ENCODE results near the gene PIAS1.
A peak's percentile ranks its signal among the peaks of the same experiment; 100 is the strongest.
"Not testable (repeated sequence)": the region's sequence is repeated elsewhere in the genome, so short reads cannot be mapped to it uniquely, and the experiment has no call there.

The PIAS1 gene

GRCh38 chr15:68218847-68219798 lies 165.0 kb downstream of the PIAS1 start:
- peak; percentile 2 for DNase-seq (ENCODE audit: low spot score)

DNA sequence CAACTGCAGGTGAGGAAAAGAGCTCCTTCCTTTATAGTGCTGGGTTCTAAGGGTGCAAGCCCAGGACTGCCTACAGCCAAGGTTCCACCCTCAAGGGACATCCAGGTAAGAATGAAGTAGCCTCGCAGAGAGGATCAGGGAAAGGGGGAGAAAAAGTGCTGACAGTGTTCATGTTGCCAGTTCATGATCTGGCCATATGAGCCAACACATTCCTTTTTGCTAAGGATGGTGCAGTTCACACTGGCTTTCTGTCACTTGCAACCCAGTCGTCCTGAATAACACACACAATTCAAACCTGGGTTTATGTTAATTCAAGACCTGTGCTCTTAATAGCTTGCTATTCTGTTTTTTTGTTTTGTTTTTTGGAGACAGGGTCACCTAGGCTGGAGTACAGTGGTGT lies 166.4 kb downstream of the PIAS1 start:
- DNase-seq (ENCODE audit: low spot score) = peak; percentile 1

GRCh38 chr15:68220967-68221366 lies 166.9 kb downstream of the PIAS1 start:
- no peak for DNase-seq (ENCODE audit: low spot score)

GRCh38 chr15:68221530-68222431 lies 167.7 kb downstream of the PIAS1 start:
- not testable (repeated sequence) for DNase-seq (ENCODE audit: low spot score)

DNA sequence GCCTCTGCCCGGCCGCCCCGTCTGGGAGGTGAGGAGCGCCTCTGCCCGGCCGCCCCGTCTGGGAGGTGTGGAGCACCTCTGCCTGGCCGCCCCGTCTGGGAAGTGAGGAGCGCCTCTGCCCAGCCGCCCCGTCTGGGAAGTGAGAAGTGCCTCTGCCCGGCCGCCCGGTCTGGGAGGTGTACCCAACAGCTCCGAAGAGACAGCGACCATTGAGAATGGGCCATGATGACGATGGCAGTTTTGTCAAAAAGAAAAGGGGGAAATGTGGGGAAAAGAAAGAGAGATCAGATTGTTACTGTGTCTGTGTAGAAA lies 168.3 kb downstream of the PIAS1 start:
- DNase-seq (ENCODE audit: low spot score) = not testable (repeated sequence)

GRCh38 chr15:68223171-68223570 lies 169.1 kb downstream of the PIAS1 start:
- no peak for DNase-seq (ENCODE audit: low spot score)

- DNase-seq (ENCODE audit: low spot score) = no peak
Measured at GRCh38 chr15:68224108-68224507, 170.0 kb downstream of the PIAS1 start.

- DNase-seq (ENCODE audit: low spot score) = no peak
Measured at GRCh38 chr15:68224546-68225250, 170.6 kb downstream of the PIAS1 start.

DNA sequence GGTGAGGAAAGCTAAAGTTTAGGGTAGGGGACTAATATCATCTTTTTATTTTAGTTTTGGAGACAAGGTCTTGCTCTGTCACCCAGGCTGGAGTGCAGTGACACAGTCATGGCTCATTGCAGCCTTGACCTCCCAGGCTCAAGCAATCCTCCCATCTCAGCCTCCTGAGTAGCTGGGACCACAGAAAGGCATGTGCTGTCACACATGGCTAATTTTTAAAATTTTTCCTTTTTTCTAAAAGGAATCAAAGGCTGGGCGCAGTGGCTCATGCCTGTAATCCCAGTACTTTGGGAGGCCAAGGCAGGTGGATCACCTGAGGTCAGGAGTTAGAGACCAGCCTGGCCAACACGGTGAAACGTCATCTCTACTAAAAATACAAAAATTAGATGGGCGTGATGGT lies 171.3 kb downstream of the PIAS1 start:
- DNase-seq (ENCODE audit: low spot score) = not testable (repeated sequence)

- no peak for DNase-seq (ENCODE audit: low spot score)
Measured at GRCh38 chr15:68227643-68228142, 173.6 kb downstream of the PIAS1 start.

DNA sequence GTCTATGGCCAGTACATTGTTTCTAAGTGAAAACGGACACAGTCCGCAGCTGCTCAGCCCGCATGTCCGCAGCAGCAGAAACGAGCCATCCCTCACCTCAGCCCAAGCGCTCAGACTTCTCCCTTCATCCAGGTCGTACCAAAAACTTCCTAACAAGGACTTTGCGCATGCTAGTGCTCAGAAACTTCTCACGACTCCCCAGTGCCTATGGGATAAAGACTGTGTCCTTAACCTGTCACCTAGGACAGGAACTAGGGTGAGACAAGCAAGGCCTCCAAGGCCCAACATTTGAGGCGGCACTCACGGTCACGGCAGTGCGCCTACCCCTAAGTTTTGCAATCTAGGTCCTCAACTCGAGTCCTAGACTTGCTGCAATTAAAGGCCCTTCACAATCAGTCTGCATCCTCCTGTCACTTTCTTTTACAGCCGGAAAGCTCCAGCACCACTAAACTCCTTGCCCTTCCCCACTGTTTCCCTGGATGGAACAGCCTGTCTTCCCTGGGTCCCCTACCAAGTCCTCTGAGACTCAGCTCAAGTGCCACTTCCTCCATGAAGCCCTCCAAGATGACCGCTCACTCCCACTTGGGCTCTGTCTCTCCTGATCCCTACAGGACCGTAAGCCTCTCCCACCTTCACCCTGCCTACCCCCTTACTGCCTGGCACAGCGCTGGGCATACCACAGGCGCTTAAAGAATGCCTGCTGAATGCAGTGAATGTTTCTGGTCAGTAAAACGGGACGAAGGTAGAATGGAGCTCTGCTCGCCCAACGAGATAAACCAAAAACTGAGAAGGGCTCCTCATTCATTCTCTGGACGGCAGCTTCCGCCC lies 174.2 kb downstream of the PIAS1 start:
- peak; percentile 35 for DNase-seq (ENCODE audit: low spot score)

DNA sequence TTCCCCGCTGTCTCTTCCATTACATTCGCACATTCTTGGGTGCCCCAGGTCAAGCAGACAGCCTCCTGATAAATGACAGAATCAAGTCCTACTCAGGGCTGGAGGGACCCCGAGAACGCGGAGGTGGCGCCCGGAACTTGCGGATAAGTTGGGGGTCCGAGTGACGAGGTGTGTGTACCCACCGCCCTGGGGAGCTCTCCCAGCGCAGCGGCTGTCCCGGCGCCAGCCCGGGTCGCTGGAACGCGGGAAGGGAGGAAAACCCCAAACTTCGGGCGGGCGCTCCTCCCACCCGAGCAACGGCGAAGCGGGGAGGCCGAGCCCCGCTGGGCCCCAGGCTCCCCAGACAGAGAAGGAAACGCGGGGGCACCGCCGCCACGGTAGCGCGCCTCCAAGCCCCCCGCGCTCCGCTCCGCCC lies 174.9 kb downstream of the PIAS1 start:
- DNase-seq (ENCODE audit: low spot score) = no peak

DNA sequence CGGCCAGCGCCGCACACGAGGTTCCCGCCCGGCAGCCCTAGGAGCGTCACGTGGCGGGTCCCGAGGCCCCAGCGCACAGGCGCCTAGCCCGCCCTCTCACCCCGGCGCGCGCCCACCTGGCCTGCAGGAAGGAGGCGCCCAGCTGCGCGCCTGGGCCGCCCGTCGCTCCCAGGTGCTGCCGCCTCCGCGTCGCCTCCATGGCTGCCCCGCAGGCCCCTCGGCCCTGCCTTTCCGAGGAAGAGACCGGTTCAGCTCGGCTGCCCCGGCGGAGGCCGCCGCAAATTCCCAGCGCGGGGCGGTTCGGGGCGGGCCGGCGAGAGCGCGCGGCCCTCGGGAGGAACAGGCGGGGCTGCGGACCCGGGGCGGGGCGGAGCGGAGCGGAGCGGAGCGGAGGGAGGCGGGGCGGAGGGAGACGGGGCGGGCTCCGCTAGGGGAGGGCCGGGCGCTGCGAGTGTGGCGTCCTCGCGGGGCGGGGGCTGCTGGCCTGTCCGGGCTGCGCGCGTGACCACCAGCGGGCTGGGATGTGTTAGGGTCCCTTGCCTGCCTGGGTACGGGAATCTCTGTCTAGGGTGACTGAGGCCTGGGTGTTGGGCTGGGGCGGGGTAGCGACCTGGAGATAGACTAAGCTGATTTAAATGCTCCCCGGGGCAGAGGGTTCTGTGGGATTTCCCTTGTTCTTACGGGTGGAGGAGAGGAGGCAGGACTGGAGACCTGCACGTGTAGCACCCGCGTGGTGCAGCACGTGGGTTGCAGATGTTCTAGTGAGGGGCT lies 175.5 kb downstream of the PIAS1 start, which contains the start of gene CLN6:
Gene CLN6 (minus strand): TSS at position 343 of the 771 bp plus-strand sequence. CDS start 144 bp downstream, at position 199.
- DNase-seq (ENCODE audit: low spot score) = peak; percentile 98

DNA sequence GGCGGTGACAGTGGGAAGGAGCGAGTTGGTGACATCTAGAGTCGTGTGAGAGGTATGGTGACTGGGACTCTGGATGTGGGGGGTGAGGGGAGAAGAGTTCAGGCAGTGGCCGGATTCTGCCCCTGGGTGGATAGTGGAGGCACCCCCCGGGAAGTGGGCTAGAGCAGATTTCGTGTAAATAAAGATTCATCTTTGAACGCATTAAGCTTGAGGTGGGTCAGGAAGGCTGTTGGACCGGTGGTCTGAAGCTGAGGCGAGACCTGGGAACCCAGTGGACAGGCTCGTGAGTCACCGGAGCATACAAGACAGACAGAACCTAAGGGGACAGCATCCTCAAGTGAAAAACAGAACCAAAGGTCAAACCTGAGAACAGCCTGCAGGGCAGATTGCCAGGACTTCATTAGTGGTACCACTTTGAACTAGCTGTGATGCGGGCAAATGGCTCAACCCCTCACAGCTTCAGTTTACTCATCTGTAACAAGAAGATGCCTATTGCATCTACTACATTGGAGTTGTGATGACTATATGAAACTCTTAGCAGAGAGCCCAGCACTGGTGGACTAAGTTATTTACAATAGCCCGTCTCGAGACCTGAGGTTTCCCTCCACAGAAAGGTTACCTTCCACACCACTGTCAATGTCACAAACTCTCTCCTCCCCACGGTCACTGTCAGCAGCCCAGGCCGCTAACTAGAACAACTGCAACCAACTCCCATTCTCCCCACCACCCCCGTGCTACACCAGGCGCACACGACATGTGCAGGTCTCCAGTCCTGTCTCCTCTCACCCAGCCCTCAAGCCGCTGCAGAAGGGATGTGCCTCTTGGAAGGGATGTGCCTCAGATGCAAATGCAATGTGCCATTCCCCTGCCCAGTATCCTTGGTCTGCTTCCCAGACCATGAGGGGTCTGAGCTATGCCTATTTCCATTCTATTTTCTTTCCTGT lies 176.3 kb downstream of the PIAS1 start:
- DNase-seq (ENCODE audit: low spot score) = no peak

DNA sequence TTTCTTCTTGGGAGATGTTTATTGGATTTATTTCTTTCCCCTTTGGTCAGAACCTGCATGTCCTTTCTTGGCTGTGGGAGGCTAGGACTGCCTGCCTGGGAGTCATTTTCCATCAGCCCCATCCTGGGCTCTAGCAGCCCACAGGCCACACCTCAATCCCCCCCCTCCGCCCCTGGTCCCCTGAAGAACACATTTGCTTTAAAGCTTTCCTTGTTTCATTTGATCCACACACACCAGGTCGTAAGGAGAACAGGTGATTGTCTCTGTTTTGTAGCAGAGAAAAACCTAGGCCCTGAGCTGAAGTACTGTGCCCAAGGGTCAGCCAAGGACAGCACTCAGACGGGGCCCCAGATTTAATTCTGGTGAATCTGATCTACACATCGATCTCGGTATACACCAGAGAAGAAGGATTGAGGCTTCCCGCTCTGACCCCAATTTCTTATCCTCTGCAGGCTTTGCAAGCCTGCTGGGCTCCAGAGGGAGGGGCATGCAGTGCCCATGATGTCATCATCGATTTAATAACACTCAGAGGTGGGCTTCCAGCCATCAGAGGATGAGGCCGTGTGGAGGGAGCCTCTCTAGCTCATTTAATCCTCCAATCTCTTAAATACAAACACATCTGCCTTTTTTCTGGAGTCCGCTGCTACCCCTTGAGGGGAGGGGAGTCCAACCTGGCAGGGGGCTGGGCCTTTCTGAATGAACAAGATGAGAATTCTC lies 177.1 kb downstream of the PIAS1 start:
- no peak for DNase-seq (ENCODE audit: low spot score)

DNA sequence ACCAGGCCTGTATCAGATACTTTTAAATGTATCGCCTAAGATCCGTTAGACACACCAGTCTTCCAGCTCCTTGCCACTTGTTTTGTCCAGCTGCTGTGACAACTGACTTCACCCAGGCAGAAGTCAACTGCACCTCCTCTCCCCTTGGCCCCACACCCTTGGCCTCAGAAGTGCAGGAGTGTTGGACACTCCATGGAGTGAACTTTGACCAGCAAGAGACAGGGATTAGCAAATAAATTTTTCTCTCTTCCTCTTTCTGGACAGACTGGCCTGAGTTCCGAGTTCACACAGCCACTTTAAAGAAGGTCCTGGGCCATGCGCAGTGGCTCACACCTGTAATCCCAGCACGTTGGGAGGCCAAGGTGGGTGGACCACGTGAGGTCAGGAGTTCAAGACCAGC lies 178.3 kb downstream of the PIAS1 start:
- no peak for DNase-seq (ENCODE audit: low spot score)

- DNase-seq (ENCODE audit: low spot score) = no peak
Measured at GRCh38 chr15:68232937-68233336, 178.8 kb downstream of the PIAS1 start.

DNA sequence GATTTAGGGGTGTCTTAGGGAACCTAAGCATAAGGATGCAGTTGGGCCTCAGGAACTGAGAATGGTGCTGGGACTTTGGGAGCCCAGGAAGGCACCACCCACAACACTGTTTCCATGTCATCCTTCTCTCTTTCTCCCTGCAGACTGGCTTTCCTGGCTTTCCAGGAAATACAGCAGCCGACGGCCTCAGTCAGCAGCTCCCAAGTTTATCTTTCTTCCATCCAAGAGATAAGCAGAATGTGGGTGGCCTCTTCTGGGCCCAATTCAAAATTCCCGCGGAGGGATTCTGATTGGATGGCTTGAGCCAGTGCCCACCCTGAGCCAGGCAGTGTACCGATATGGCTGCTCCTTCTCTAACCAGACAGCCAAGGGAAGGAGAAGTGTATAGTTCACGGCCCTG lies 179.9 kb downstream of the PIAS1 start:
- no peak for DNase-seq (ENCODE audit: low spot score)
